Measurements from ENCODE around the gene TPD52L2.

TPD52L2 gene

DNA sequence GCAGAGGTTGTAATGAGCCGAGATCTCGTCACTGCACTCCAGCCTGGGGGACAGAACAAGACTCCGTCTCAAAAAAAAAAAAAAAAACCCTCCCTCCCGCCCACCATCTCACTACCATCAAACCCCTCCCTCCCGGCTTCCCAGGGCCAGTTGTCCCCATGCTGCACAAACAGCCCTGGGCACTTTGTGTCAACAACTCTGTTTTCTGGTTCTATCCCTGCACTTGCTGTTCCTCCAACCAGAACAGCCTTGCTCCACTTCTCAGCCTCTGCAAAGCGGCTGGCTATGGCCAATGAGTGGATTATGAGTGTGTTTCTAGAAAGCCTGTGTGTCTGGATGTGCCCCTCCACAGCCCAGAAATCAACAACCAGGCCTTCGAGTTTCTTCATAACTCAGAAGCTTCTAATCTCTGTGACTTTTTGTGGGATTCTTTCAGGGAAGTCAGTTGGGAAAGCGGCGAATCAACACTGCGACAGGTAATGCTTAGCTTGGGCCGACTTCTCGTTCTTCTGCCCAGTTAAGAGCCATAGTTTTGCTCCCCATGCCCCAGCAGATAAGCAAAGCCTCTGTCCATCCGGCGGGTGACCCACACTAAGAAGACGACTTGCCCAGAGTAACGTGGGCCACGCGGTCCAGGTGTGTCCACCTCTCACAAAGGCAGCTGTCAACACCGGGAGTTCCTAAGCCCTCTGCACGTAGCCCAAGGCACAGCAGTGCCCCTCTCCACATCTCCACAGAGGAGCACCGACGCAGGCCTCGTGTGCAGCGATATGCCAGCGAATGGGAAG, 39.5 kb upstream of the TPD52L2 start:
- DNase-seq (ENCODE audit: low read depth): no peak
- H3K4me3 ChIP-seq (ENCODE audit: control insufficient read depth, low read depth, low read length): no peak overlapping the region
- TF ChIP-seq, protein P1, sequence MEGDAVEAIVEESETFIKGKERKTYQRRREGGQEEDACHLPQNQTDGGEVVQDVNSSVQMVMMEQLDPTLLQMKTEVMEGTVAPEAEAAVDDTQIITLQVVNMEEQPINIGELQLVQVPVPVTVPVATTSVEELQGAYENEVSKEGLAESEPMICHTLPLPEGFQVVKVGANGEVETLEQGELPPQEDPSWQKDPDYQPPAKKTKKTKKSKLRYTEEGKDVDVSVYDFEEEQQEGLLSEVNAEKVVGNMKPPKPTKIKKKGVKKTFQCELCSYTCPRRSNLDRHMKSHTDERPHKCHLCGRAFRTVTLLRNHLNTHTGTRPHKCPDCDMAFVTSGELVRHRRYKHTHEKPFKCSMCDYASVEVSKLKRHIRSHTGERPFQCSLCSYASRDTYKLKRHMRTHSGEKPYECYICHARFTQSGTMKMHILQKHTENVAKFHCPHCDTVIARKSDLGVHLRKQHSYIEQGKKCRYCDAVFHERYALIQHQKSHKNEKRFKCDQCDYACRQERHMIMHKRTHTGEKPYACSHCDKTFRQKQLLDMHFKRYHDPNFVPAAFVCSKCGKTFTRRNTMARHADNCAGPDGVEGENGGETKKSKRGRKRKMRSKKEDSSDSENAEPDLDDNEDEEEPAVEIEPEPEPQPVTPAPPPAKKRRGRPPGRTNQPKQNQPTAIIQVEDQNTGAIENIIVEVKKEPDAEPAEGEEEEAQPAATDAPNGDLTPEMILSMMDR (conservative IDR thresholded peaks at IDR 0.05; ENCODE audit: control insufficient read depth, insufficient read depth, low read depth, low read length): no peak

DNA sequence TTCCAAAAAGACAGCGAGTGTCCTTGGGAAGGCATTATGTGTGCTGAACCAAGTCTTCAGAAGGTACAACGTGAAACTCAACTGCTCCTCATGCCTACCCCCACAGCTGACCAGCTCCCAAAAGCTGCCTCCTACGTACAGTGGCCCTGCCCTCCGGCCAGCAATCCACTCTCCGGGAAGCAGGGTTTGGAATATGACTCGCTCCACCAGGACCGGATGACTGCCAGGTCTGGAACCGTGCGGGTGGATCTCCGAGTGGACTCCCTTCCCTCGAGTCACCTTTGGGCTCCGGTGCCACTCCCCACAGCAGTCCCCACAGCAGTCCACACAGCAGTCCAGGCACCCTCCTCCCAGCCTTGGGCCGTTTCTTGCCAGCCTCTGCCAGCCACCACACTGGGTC, 38.3 kb upstream of the TPD52L2 start:
- TF ChIP-seq, protein P1 (conservative IDR thresholded peaks at IDR 0.05; ENCODE audit: control insufficient read depth, insufficient read depth, low read depth, low read length): no peak
- no peak for DNase-seq (ENCODE audit: low read depth)
- no peak overlapping the region for H3K4me3 ChIP-seq (ENCODE audit: control insufficient read depth, low read depth, low read length)

GRCh38 chr20:63828124-63828523, 36.9 kb upstream of the TPD52L2 start:
- no peak for DNase-seq (ENCODE audit: low read depth)
- no peak overlapping the region for H3K4me3 ChIP-seq (ENCODE audit: control insufficient read depth, low read depth, low read length)
- TF ChIP-seq, protein P1 (conservative IDR thresholded peaks at IDR 0.05; ENCODE audit: control insufficient read depth, insufficient read depth, low read depth, low read length): no peak

GRCh38 chr20:63828545-63828944, 36.5 kb upstream of the TPD52L2 start:
- DNase-seq (ENCODE audit: low read depth): no peak
- TF ChIP-seq, protein P1 (conservative IDR thresholded peaks at IDR 0.05; ENCODE audit: control insufficient read depth, insufficient read depth, low read depth, low read length): no peak
- H3K4me3 ChIP-seq (ENCODE audit: control insufficient read depth, low read depth, low read length): no peak overlapping the region

DNA sequence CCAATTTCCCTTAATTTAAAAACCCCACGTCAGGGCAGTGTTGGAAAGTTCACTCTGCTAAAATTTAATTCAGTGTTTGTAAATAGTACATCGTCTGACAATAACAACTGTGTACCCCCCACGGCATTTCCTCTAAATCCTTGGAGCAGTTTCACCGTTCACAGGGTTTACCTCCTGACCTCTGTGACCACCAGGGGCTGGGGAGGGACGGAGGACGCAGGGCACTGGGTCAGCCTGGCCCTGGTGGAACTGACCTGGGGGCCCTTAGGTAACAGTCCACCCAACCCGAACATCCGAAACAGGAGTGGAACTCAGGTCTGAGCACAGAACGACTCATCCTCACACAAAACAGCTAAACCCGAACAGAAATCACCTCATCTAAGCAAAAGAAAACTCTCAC, 36.1 kb upstream of the TPD52L2 start:
- DNase-seq (ENCODE audit: low read depth): no peak
- H3K4me3 ChIP-seq (ENCODE audit: control insufficient read depth, low read depth, low read length): no peak overlapping the region
- TF ChIP-seq, protein P1 (conservative IDR thresholded peaks at IDR 0.05; ENCODE audit: control insufficient read depth, insufficient read depth, low read depth, low read length): no peak

GRCh38 chr20:63829603-63829944, 35.5 kb upstream of the TPD52L2 start:
- TF ChIP-seq, protein P1 (conservative IDR thresholded peaks at IDR 0.05; ENCODE audit: control insufficient read depth, insufficient read depth, low read depth, low read length): no peak
- no peak for DNase-seq (ENCODE audit: low read depth)
- no peak overlapping the region for H3K4me3 ChIP-seq (ENCODE audit: control insufficient read depth, low read depth, low read length)

Data from fibroblast of mammary gland (primary cell).